HUES6 (cell line): Measurements from ENCODE around the gene RALBP1.
"Not testable (repeated sequence)": the region's sequence is repeated elsewhere in the genome, so short reads cannot be mapped to it uniquely, and the experiment has no call there.

Experiments
- H3K27ac ChIP-seq: 2 replicates; pipeline ENCODE4 v1.7.0; 2013; ENCODE audit warnings: low read depth, mild to moderate bottlenecking, low read length, inconsistent platforms
- H3K27me3 ChIP-seq: 2 replicates; pipeline ENCODE4 v1.6.1; 2013; ENCODE audit warnings: low read length; ENCODE audit not compliant: control insufficient read depth, insufficient read depth
- H3K36me3 ChIP-seq: 2 replicates; pipeline ENCODE4 v1.6.1; 2013; ENCODE audit warnings: low read length; ENCODE audit not compliant: control insufficient read depth, insufficient read depth
- H3K4me1 ChIP-seq: 2 replicates; pipeline ENCODE4 v1.6.1; 2013; ENCODE audit warnings: low read length; ENCODE audit not compliant: control insufficient read depth, insufficient read depth
- H3K4me3 ChIP-seq: 2 replicates; pipeline ENCODE4 v1.5.1; 2013; ENCODE audit warnings: low read depth, low read length
- H3K9ac ChIP-seq: one replicate; pipeline ENCODE4 v1.6.1; 2013; ENCODE audit warnings: mild to moderate bottlenecking, low read length
- H3K9me3 ChIP-seq: 2 replicates; pipeline ENCODE4 v1.6.1; 2013; ENCODE audit warnings: low read depth, low read length; ENCODE audit not compliant: control insufficient read depth, insufficient read depth

RALBP1 gene

GRCh38 chr18:9455718-9456511 is 19.4 kb upstream of the RALBP1 start:
- Histone ChIP-seq H3K27me3 (no peaks in the 10 kb centered on the region), H3K36me3 (no peaks in the 10 kb centered on the region), H3K4me1 (peaks cover 5% of the 10 kb centered on the region; the same call in 1 of the 2 replicates), H3K9ac (no peak overlapping the region), H3K27ac (no peak overlapping the region), H3K4me3 (no peak overlapping the region), H3K9me3 (peaks cover 12% of the 10 kb centered on the region; the same call in 1 of the 2 replicates)

DNA sequence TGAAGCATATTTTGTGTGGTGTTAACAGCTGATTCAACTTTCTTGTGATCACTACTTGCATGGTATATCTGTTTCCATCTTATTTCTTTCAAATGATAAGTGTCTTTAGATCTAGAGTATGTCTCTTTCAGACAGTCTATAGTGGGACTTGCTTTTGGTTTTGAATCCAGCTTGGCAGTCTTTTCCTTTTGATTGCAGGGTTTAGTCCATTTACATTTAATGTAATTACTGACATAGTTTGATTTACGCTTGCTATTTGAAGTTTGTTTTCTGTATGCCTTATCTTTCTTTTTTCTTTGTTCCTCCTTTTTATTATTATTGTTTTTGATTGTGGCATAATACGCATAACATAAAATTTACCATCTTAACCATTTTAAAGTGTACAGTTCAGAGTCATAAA is 9.2 kb upstream of the RALBP1 start:
- Histone ChIP-seq H3K27me3 (no peaks in the 10 kb centered on the region), H3K4me1 (no peaks in the 10 kb centered on the region), H3K9me3 (peaks cover 26% of the 10 kb centered on the region), H3K4me3 (no peak overlapping the region), H3K27ac (no peak overlapping the region), H3K9ac (no peak overlapping the region), H3K36me3 (no peaks in the 10 kb centered on the region)

DNA sequence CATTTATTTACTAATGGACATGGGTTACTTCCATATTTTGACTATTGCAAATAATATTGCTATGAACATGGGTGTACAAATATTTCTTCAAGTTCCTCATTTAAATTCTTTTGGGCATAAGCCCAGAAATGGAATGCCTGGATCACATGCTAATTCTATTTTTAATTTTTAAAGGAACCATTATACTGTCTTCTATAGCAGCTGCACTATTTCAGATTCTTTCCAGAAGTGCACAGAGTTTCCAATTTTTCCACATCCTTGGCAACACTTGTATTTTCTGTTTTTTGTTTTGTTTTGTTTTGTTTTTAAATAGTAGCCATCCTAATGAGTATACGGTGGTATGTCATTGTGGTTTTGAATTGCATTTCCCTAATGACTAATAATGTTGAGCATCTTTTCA is 8.5 kb upstream of the RALBP1 start:
- H3K27ac ChIP-seq: no peak overlapping the region
- H3K9me3 ChIP-seq: peaks cover 26% of the 10 kb centered on the region
- H3K4me3 ChIP-seq: no peak overlapping the region
- no peak overlapping the region for H3K9ac ChIP-seq
- H3K4me1 ChIP-seq: no peaks in the 10 kb centered on the region
- H3K36me3 ChIP-seq: no peaks in the 10 kb centered on the region
- H3K27me3 ChIP-seq: no peaks in the 10 kb centered on the region

DNA sequence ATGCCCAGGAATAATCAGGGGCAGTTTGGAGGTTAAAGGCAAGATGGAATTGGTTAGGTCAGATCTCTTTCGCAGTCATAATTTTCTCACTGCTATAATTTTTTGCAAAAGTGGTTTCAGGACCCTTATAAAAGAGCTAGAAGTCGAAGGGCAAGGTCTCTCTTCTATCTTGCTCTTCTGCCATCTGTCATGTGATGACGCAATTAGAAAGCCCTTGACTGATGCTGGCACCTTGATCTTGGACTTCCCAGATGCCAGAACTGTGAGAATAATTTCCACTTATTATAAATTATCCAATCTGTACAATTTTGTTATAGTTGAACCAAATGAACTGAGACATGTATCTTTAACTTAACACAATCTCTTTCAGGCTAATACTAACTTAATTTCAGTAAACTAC is 6.3 kb upstream of the RALBP1 start:
- H3K9ac ChIP-seq: no peak overlapping the region

DNA sequence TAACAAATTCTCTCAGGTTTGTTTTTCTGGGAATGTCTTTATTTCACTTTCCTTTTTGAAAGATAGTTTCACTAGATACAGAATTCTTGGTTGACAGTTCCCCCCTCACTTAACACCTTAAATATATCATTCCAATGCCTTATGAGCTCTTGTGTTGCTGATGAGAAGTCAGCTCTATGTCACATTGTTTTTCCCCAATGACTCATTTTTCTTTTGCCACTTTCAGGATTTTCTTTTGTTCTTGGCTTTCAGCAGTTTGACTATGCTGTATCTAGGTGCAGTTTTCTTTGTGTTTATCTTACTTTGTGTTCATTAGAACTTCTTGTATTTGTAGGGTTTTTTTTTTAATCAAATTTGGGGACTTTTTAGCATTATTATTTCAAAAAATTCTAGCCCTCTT is 5.6 kb upstream of the RALBP1 start:
- H3K36me3 ChIP-seq: no peaks in the 10 kb centered on the region
- peaks cover 5% of the 10 kb centered on the region; the same call in 1 of the 2 replicates for H3K4me1 ChIP-seq
- peaks cover 26% of the 10 kb centered on the region for H3K9me3 ChIP-seq
- no peak overlapping the region for H3K4me3 ChIP-seq
- H3K9ac ChIP-seq: no peak overlapping the region
- no peak overlapping the region for H3K27ac ChIP-seq
- H3K27me3 ChIP-seq: no peaks in the 10 kb centered on the region

More for the DNA sequence above, 6.3 kb upstream of the RALBP1 start:
- H3K36me3 ChIP-seq: no peaks in the 10 kb centered on the region
- H3K4me3 ChIP-seq: no peak overlapping the region
- H3K9me3 ChIP-seq: peaks cover 26% of the 10 kb centered on the region
- peaks cover 2% of the 10 kb centered on the region; the same call in 1 of the 2 replicates for H3K4me1 ChIP-seq
- no peak overlapping the region for H3K27ac ChIP-seq
- no peaks in the 10 kb centered on the region for H3K27me3 ChIP-seq

GRCh38 chr18:9474108-9474982 is 968 bp upstream of the RALBP1 start:
- Histone ChIP-seq H3K9me3 (no peaks in the 10 kb centered on the region), H3K27me3 (no peaks in the 10 kb centered on the region)

DNA sequence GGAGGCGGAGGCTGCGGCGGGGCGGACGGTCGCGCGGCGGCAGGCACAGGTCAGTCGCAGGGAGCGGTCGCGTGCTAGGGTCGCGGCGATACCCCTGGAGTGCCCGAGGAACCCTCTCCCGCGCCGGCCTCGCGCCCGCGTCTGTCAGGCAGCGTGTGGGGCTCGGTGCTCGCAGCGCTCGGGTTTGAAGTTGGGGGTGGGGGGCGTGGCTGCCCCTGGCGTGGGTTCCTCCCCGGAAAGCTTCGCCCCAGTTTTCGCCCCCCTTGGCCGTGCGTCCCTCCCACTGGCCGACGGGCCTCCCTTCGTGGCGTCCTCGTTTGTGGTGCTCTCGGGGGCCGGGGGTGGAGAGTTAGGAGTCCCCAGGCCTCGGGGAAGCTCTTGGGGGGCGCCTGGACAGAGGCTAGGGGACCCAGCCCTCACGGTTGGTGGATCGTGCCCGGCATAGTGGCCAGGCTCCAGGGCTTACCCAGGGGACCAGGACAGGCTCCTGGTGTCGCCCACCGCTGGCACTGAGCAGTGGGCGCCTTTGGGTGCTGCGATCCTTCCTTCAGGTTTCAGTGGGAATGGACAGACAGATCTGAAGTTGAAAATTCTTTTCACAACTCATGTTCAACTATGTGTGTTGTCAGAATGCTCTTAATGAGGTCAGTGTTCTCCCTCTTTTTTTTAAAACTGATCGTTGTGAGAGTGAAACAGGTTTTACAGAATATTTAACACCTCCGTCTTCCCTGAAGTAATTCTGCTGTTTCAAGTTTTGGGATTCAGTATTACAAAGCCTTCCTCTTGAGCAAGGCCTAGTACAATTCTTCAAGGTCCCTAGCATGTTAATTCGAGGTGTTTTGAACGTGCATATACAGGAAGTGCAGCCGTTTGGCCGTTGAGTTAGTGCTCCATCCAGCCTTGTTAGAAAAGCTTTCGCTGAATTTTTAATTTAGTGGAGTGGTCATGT is 604 bp downstream of the RALBP1 start:
- H3K27me3 ChIP-seq: no peaks in the 10 kb centered on the region
- peak overlapping the region; percentile 92 for H3K4me3 ChIP-seq
- H3K27ac ChIP-seq: peak overlapping the region; percentile 29; the same call in 1 of the 2 replicates
- no peaks in the 10 kb centered on the region for H3K9me3 ChIP-seq
- peak overlapping the region; percentile 87 for H3K9ac ChIP-seq
- no peaks in the 10 kb centered on the region for H3K36me3 ChIP-seq
- H3K4me1 ChIP-seq: peaks cover 8% of the 10 kb centered on the region; the same call in 1 of the 2 replicates

More at GRCh38 chr18:9474108-9474982, 968 bp upstream of the RALBP1 start:
- Histone ChIP-seq H3K4me1 (peaks cover 8% of the 10 kb centered on the region; the same call in 1 of the 2 replicates), H3K9ac (peak overlapping the region; percentile 96), H3K36me3 (no peaks in the 10 kb centered on the region), H3K27ac (peak overlapping the region; percentile 68; the same call in 1 of the 2 replicates), H3K4me3 (peak overlapping the region; percentile 92)

- H3K36me3 ChIP-seq, H3K9me3 ChIP-seq, H3K9ac ChIP-seq, H3K4me1 ChIP-seq, H3K27ac ChIP-seq, H3K27me3 ChIP-seq: not testable (repeated sequence)
- peak overlapping the region; percentile 92 for H3K4me3 ChIP-seq
Measured at GRCh38 chr18:9476949-9477348, 1.6 kb downstream of the RALBP1 start.

DNA sequence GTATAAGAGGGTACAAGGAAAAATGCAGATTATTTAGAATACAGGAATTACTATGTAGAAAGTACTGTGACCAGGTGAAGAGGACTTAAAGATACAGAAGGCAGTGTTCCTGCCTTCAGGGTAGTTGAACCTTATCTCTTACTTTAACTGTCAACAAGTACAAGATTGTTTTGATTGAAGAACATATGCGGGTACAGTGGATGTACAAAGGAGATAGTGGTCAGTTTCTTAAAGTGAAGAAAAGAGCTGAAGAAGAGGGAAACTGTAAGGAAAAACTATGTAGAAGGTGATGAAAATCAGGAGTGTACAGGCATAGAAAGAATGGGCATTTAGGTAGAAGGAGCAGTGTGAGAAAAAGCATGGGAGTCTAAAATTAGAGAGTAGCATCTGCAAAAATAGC is 2.2 kb downstream of the RALBP1 start:
- H3K4me1 ChIP-seq: peaks cover 8% of the 10 kb centered on the region; the same call in 1 of the 2 replicates
- no peaks in the 10 kb centered on the region for H3K9me3 ChIP-seq
- no peaks in the 10 kb centered on the region for H3K27me3 ChIP-seq
- no peak overlapping the region for H3K4me3 ChIP-seq
- H3K27ac ChIP-seq: no peak overlapping the region
- H3K9ac ChIP-seq: no peak overlapping the region
- no peaks in the 10 kb centered on the region for H3K36me3 ChIP-seq

DNA sequence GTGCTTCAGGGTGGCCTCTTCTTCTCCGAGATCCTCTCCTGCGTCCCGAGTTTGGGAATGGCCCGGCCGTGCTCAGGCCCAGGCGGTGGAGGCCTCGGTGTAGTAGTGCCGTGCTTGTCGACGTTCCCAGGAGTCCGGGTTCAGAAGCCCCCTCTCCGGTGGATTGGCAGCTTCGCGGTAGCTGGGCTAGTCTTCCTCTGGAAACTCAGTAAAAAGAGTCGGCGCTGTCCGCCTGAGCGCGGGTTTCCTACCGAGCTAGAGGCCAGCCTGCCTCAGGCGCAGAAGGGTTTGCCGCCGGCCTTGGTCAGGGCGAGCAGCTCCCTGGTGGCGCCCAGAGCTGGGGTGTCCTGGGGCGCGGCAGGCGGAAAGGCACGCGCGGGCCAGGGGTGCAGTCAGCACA is 3.2 kb downstream of the RALBP1 start:
- Histone ChIP-seq H3K9ac (no peak overlapping the region), H3K36me3 (no peaks in the 10 kb centered on the region), H3K27me3 (no peaks in the 10 kb centered on the region), H3K4me1 (peaks cover 8% of the 10 kb centered on the region; the same call in 1 of the 2 replicates), H3K4me3 (no peak overlapping the region), H3K27ac (no peak overlapping the region), H3K9me3 (no peaks in the 10 kb centered on the region; the same call in 1 of the 2 replicates)
